ENCODE measurements around the gene CD247. TPM values are rescaled to one million over a fixed set of nuclear protein-coding genes. Genes with fewer than 3 reads are reported as not detected.

The CD247 gene
- total and polyA plus RNA-seq, 2 donors from 2014 or later: 1.8 to 7.7 TPM

DNA sequence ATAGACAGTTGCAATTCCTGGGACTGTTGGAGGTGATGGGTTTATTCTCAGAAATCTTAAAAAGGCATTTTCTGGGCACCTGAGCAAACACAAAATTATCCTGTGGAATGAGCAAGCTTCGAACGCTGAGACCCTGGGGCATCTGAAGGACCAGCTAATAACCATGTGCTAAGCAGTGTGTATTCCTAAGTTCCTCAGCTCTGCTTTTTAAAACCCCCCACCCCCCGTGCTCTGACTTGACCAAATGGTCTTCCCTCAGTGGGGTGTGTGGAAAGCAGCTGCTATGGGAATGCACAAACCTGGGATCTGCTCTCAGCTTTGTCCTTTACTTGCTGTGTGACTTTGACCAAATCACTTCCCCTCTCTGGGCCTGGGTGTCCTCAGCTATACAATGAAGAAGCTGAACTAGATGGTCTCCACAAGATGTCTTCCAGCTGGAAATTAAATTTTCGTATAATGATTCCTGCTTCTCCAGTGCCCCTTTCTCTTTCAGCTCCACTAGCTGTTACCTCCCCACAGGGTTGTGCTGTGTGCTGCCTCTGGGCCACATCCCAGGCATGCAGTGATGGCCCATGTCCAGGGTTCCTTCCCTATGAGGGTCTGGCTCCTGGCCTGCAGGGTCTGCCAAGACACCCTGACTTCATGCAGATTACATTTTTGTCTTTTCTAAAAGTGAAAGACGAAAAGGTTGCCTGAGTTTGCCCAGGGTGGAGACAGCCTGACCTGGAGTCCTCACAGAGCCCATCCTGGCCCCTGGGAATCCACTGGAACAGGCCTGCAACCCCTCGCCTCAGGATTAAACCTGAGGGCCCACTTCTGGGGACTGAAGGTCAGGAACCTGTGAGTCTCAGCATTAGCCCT lies 14.9 kb upstream of the CD247 start:
- intact Hi-C loops (cut with DNase I): no loop called here
- peak overlapping the region in 1 of 3 donors; percentile 1 for H3K9ac ChIP-seq (ENCODE audit: low read length in 3 of 3)
- FAIRE-seq: no peak
- H3K4me1 ChIP-seq (ENCODE audit: control insufficient read depth in 2 of 3, insufficient read depth in 2 of 3, low read depth in 1 of 3, low read length in 3 of 3): peaks cover 0 to 3% (median 0%) of the 10 kb centered on the region in 3 donors
- no peaks in the 10 kb centered on the region for H3K9me3 ChIP-seq (ENCODE audit: control insufficient read depth in 2 of 3, insufficient read depth in 1 of 3, low read length in 3 of 3)
- no peak overlapping the region for H3K4me3 ChIP-seq (ENCODE audit: low read length in 3 of 3)
- no peaks in the 10 kb centered on the region for H3K36me3 ChIP-seq (ENCODE audit: control insufficient read depth in 2 of 3, insufficient read depth in 3 of 3, low read length in 3 of 3)
- DNase-seq: no peak
- H3K27ac ChIP-seq (ENCODE audit: low read depth in 2 of 2, low read length in 2 of 2): peak overlapping the region in 1 of 2 donors; percentile 59
- no peaks in the 10 kb centered on the region for H3K27me3 ChIP-seq (ENCODE audit: control insufficient read depth, insufficient read depth, low read length)
- TF ChIP-seq, protein P1, sequence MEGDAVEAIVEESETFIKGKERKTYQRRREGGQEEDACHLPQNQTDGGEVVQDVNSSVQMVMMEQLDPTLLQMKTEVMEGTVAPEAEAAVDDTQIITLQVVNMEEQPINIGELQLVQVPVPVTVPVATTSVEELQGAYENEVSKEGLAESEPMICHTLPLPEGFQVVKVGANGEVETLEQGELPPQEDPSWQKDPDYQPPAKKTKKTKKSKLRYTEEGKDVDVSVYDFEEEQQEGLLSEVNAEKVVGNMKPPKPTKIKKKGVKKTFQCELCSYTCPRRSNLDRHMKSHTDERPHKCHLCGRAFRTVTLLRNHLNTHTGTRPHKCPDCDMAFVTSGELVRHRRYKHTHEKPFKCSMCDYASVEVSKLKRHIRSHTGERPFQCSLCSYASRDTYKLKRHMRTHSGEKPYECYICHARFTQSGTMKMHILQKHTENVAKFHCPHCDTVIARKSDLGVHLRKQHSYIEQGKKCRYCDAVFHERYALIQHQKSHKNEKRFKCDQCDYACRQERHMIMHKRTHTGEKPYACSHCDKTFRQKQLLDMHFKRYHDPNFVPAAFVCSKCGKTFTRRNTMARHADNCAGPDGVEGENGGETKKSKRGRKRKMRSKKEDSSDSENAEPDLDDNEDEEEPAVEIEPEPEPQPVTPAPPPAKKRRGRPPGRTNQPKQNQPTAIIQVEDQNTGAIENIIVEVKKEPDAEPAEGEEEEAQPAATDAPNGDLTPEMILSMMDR (IDR thresholded peaks at IDR 0.05; ENCODE audit: borderline replicate concordance, extremely low read depth, insufficient read depth): no peak

DNA sequence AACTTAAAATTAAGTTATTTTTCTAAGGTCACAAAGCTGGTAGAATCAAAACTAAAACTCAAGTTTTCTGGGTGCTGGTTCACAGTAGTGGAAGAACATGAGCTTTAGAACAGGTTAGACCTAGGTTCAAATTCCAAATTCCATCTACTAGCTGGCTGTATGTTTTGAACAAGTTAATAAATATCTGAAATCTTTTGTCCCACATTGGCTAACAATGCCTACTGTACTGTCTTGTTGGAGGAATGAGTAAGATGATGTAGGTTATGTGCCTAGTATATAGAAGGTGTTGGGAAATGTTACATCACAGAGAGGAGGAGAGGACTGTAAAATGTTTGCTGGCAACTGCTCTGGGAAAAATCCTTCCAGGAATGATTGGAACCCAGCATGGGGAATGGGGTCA lies 14.0 kb upstream of the CD247 start:
- no peaks in the 10 kb centered on the region for H3K9me3 ChIP-seq (ENCODE audit: control insufficient read depth in 2 of 3, insufficient read depth in 1 of 3, low read length in 3 of 3)
- H3K4me3 ChIP-seq (ENCODE audit: low read length in 3 of 3): no peak overlapping the region
- no peaks in the 10 kb centered on the region for H3K27me3 ChIP-seq (ENCODE audit: control insufficient read depth, insufficient read depth, low read length)
- H3K4me1 ChIP-seq (ENCODE audit: control insufficient read depth in 2 of 3, insufficient read depth in 2 of 3, low read depth in 1 of 3, low read length in 3 of 3): peaks cover 0 to 3% (median 0%) of the 10 kb centered on the region in 3 donors
- no peak overlapping the region for H3K9ac ChIP-seq (ENCODE audit: low read length in 3 of 3)
- no peaks in the 10 kb centered on the region for H3K36me3 ChIP-seq (ENCODE audit: control insufficient read depth in 2 of 3, insufficient read depth in 3 of 3, low read length in 3 of 3)
- TF ChIP-seq, protein P1 (IDR thresholded peaks at IDR 0.05; ENCODE audit: borderline replicate concordance, extremely low read depth, insufficient read depth): no peak
- no peak for FAIRE-seq
- intact Hi-C loops (cut with DNase I): no loop called here
- peak in 2 of 5 donors; percentile 16 to 19 for DNase-seq
- peak overlapping the region in 1 of 2 donors; percentile 41 for H3K27ac ChIP-seq (ENCODE audit: low read depth in 2 of 2, low read length in 2 of 2)

DNA sequence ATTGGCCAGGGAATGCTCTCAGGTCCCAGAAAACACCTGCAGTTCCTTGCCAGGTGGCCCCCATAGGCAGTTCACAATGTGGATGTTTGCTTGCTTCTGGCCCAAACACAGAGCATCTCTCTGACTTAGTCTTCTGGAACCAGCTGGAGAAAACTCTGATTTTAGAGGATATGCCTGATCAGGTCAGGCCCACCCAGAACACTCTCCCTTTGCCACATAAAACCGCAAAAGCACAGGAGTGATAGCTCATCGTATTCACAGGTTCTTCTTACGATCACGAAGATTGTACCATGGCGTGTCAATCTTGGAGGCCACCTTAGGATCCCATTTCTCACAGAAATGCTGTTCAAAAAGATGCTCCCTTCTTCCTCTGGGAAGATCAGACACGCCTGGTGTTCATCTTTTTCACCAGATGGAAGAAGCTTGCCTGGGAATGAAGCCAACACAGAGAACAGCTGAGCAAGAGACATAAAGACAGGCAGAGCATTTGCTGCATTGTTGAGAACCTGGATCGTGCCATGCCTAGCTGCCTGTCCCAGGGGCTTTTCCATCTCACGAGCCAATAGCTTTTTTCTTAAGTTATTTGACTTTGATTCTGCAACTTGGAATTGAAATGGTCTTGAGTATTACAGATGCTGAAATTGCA lies 11.6 kb upstream of the CD247 start:
- DNase-seq (peak in 1 of 5 donors; percentile 41), FAIRE-seq (no peak)
- Histone ChIP-seq H3K4me1 (ENCODE audit: control insufficient read depth in 2 of 3, insufficient read depth in 2 of 3, low read depth in 1 of 3, low read length in 3 of 3) (peaks cover 0 to 3% (median 0%) of the 10 kb centered on the region in 3 donors), H3K36me3 (ENCODE audit: control insufficient read depth in 2 of 3, insufficient read depth in 3 of 3, low read length in 3 of 3) (no peaks in the 10 kb centered on the region), H3K27ac (ENCODE audit: low read depth in 2 of 2, low read length in 2 of 2) (no peak overlapping the region), H3K9ac (ENCODE audit: low read length in 3 of 3) (no peak overlapping the region), H3K9me3 (ENCODE audit: control insufficient read depth in 2 of 3, insufficient read depth in 1 of 3, low read length in 3 of 3) (no peaks in the 10 kb centered on the region), H3K4me3 (ENCODE audit: low read length in 3 of 3) (no peak overlapping the region), H3K27me3 (ENCODE audit: control insufficient read depth, insufficient read depth, low read length) (no peaks in the 10 kb centered on the region)
- intact Hi-C loops (cut with DNase I): no loop called here
- TF ChIP-seq, protein P1 (IDR thresholded peaks at IDR 0.05; ENCODE audit: borderline replicate concordance, extremely low read depth, insufficient read depth): no peak
